LNCAP (cell line): ENCODE measurements around the gene NRCAM.

Experiments
- CTCF ChIP-seq: fragments of 450-650 bp; IDR thresholded peaks from 2 replicates; pipeline ENCODE4 v1.5.1; 2017; ENCODE audit warnings: mild to moderate bottlenecking

Gene NRCAM

GRCh38 chr7:108487646-108488045 lies 31.4 kb upstream of the NRCAM start:
- no peak for TF ChIP-seq CTCF

GRCh38 chr7:108486291-108486966 lies 30.2 kb upstream of the NRCAM start:
- no peak for TF ChIP-seq CTCF

- no peak for TF ChIP-seq CTCF
Measured at GRCh38 chr7:108484137-108484536, 27.9 kb upstream of the NRCAM start.

DNA sequence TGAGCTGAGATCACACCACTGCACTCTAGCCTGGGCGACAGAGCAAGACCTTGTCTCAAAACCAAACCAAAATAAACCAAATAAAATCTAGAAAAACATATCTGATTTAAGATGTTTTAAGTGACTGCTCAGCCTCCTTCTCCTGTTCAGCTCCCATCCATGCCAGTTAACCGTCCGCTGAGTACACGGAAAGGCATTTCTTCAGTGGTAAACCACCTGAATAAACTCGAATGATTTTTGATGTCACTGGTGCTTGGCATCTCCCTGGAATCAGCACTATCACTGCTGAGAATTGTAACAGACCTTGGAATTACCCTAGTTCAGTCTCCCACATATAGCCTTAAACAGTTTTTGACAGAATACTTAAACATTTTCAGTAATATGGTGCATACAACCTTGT lies 24.1 kb upstream of the NRCAM start:
- TF ChIP-seq CTCF = no peak

- TF ChIP-seq CTCF = no peak
Measured at GRCh38 chr7:108479751-108480150, 23.5 kb upstream of the NRCAM start.

GRCh38 chr7:108479118-108479517 lies 22.9 kb upstream of the NRCAM start:
- TF ChIP-seq CTCF = no peak

- no peak for TF ChIP-seq CTCF
Measured at GRCh38 chr7:108468246-108468645, 12.0 kb upstream of the NRCAM start.

DNA sequence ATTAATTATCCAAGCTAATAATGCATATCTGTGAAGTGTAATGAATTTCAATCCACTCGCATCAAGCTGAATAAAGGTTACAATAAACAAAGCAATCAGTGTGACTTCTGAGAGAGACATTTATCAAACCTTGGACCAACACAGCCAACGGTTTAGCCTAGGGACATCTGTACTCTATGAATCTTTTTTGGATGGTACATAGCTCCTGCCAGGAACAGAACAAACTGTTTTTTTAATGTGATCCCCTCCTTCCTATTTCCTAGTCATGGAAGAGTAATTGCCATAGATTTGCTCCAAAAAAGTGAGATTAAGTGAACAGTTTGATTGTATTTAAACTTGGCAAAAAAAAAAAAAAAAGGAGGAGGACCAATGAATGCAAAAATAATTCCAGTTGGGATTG lies 11.2 kb upstream of the NRCAM start:
- no peak for TF ChIP-seq CTCF
